GM19455 (cell line): ENCODE results near the gene CD320.
"Not testable (repeated sequence)": the region's sequence is repeated elsewhere in the genome, so short reads cannot be mapped to it uniquely, and the experiment has no call there.

Experiments
- ATAC-seq: cut with Tn5 transposase; IDR thresholded peaks from one replicate; pipeline ENCODE4 v1.9.1; 2021; ENCODE audit not compliant: unreplicated experiment

CD320 gene

DNA sequence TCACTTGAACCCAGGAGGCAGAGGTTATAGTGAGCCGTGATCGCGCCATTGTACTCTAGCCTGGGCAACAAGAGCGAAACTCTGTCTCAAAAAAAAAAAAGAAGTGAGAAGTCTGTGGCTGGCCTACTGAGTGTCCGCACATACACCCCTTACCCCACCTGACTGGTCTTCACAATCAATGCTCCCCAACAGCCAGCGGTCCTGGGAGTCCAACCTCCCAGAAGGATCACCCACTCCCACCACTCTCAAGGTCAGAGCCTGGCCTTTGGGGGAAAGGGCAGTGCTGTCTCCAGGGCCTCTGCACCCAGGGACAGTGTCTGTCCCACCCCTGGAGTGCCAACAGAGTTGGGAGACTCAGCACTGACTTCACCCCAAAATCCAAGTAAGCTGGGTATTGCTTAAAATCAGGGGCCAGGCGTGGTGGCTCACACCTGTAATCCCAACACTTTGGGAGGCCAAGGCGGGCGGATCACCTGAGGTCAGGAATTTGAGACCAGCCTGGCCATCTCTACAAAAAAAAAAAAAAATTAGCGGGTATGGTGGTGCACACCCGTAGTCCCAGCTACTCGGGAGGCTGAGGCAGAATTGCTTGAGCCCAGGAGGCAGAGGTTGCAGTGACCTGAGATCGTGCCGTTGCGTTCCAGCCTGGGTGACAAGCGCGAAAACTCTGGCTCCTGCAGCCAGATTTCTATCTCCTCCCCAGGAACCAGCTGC lies 2.3 kb upstream of the CD320 start:
- ATAC-seq = no peak

DNA sequence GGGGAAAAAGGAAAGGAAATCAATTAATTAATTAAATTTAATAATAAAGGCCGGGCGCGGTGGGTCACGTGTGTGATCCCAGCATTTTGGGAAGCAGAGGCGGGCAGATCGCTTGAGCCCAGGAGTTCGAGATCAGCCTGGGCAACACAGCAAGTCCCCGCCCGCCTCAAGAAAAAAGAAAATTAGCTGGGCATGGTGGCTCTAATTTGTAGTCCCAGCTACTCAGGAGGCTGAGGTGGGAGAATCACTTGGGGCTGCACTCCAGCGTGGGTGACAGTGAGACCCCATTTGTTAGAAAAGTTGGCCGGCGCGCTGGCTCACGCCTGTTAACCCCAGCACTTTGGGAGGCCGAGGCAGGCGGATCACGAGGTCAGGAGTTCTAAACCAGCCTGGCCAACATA lies 733 bp upstream of the CD320 start:
- no peak for ATAC-seq

DNA sequence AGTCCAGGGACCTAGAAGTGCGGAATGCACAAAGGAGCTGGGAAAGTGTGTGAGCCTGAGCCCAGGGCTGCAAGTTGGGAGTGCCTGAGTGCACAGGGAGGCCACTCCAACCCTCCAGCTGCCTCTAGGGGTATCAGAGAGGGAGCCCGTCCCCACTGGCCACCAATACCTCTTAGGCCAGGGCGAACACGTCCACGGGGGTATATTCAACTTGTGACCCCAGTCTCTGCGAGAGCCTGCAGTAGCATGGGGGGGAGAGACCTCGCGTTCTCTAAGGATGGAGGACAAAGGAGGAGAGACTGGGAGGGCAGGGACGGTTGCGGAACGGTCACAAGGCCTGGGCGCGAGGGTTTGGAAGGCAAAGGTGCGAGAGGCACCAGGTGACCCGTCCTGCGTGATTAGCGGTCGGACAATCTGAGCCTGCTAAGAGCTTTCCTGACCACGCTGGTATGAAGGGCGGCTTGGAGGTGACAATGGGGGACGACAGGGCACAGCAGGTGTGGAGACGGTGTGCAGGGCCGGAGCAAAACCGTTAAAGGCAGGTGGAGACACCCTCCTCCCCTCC lies 676 bp downstream of the CD320 start:
- peak; percentile 13 for ATAC-seq

DNA sequence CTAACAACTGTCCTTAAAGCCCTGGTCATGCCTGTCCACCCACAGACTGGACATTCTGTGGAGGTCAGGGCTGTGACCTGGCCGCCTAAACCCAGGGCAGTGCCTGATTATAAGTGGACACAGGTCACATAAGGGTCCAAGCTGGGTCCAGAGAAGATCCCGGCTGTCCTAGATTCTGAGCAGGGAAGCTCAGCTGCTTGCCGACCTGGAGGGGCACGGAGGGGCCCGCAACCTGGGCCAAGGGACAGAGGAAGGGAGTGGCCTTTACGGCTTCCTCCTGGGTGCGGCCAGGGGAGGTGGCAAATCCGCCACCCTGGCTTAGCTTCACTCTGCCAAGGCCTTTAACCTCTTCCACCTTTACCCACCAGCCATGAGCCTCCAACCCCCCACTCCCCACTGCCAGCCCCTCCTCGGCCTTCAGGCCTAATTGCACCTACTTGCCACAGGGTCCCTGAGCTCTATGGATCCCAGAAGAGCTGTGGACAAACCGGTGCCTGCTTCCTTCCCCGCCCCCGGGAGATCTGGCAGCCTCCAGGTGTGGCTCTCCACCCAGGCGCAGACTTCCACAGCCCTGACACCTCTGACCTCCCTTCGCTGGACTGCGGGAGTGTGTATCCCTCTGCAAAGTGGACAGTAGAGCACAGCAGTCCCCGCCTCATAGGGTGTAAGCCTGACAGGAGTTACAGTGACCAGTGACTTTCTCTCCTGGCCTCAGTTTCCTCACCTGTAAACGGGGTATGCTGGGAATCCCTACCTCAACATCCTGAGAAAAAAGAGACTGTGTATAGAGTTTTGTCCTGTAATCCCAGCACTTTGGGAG lies 1.7 kb downstream of the CD320 start:
- no peak for ATAC-seq

DNA sequence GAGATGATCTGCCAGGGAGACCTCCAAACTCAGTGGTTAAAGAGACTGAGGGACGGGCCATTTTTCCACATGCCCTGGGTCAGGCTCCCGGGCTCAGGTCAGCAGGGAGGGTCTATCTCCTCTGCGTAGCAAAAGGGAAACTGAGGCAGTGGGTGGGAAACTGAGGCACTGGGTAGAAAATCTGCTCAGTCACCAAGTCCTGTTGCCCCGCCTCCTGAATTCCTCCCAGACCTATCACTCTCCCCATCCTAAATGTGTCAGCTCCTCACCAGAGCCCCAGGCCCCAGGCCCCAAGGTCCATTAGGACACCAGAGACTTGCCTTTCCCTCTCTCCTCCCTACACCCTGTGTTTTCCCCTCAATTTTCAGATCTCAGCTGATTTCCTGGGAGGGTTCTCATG lies 2.4 kb downstream of the CD320 start:
- ATAC-seq = no peak

DNA sequence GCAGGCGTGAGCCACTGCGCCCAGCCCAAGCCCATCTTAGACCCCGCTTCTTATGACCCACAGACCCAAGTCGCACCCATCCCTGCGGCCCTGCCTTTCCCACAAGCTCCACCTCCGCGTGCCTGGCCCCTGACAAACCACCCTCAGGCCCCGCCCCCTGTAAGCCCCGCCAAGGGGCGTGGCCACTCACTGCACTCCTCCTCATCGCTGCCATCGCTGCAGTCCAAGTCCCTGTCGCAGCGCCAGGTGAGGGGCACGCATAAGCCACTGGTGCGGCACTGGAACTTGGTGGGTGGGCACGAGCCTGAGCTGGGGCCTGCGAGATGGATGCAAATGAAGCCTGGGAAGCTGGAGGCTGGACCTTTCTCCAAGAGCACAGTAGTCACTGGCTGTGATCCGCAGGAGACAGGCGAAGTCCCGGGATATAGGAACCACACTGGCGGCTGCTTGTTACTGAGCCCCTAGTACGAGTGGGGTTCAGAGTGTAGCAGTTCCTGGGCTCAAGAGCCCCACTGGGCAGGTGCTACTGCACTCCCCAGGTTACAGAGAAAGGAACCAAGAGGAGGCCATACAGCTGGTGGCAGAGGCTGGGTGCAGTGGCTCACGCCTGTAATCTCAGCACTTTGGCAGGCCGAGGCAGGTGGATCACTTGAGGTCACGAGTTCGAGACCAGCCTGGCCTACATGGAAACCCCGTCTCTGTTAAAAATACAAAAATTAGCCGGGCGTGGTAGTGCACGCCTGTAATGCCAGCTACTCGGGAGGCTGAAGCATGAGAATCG lies 3.1 kb downstream of the CD320 start:
- ATAC-seq = no peak

DNA sequence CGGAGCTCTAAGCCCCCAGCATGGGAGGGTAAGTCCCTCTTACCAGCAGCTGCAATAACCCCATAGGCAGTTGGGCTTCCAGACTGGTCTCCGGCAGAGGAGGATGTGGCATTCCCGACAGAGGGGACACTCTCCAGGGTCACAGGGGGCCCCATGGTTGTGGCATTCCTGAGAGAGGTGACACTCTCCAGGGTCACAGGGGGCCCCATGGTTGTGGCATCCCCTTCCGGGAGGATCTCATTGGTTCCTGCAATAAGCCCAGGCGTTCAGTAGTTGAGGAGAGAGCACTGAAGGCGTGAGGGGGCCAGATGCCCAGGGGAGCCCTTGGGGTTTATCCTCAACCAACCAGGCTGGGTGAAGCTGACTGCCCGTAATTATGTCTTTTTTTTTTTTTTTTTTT lies 5.4 kb downstream of the CD320 start:
- no peak for ATAC-seq

DNA sequence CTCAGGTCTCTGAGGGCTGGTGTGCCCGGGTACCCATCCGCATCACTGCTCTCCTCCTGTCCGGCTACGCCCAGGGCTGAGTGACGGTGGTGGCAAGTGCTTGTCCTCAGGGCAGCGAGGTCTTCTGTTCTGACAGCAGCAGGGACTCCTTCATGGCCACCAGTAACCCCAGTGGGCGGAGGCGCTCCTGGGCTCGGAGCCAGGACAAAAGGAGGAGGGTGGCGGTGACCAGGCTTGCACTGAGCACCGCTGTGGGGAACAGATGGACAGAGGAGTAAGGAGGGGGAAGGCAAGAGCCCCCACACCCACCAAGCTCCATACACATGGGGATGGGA lies 5.8 kb downstream of the CD320 start:
- no peak for ATAC-seq

DNA sequence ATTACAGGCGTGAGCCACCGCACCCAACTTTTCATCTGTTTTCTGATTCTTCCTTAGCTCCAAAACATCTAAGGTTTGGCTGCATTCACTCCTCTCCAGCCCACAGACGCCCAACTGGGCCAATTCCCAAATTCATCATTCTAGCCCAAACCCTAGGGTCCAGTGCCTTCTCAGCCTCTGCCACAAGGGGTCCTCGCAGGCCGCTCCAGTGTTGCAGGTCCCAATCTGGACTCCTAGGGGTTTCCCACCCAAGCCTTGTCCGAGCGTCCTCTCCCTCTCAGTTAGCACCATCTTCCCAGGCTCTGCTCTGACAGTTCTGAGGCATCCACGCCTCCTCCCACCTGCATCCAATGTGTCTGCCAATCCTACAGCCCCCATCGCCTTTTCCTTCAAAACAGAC lies 16.8 kb downstream of the CD320 start:
- not testable (repeated sequence) for ATAC-seq

DNA sequence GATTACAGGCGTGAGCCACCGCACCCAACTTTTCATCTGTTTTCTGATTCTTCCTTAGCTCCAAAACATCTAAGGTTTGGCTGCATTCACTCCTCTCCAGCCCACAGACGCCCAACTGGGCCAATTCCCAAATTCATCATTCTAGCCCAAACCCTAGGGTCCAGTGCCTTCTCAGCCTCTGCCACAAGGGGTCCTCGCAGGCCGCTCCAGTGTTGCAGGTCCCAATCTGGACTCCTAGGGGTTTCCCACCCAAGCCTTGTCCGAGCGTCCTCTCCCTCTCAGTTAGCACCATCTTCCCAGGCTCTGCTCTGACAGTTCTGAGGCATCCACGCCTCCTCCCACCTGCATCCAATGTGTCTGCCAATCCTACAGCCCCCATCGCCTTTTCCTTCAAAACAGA lies 31.6 kb downstream of the CD320 start:
- not testable (repeated sequence) for ATAC-seq

DNA sequence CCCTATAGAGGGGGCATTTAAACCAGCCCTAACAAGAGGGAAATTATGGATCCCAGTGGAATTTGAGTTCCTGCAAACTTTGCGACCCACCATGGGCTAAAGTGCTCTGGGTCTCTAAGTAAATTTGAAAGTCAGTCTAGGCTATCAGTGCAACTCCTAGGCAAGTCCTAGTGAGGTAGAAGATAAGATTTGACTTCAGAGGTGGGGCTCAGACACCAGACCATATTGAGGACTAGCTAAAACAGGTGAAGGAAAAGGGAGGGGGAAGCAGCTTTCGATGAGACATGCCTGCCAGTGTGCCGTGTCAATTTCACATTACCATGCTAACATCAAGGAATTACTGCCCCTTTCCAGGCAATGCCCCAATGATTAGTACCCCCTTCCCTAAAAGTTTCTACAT lies 38.4 kb downstream of the CD320 start:
- ATAC-seq = no peak

DNA sequence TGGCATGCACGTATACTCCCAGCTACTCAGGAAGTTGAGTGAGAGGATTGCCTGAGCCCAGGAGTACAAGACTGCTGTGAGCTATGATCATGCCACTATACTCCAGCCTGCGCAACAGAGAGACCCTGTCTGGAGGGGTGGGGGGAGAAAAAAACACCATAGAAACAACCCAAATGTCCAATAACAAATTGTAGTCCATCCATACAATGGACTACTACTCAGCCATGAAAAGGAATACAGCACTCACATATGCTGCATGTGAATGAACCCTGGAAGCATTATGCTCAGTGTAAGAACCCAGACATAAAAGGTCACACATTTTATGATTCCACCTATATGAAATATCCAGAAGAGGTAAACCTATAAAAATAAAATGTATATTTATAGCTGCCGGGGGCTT lies 42.3 kb downstream of the CD320 start:
- no peak for ATAC-seq

DNA sequence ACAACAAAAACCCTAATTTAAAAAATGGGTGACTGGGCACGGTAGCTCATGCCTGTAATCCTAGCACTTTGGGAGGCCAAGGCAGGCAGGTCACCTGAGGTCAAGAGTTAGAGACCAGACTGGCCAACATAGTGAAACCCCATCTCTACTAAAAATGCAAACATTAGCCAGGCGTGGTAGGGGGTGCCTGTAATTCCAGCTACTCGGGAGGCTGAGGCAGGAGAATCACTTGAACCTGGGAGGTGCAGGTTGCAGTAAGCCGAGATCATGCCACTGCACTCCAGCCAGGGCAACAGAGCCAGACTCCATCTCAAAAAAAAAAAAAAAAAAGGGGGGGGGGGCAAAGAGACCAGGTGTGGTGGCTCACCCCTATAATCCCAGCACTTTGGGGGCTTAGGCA lies 43.9 kb downstream of the CD320 start:
- ATAC-seq = not testable (repeated sequence)

DNA sequence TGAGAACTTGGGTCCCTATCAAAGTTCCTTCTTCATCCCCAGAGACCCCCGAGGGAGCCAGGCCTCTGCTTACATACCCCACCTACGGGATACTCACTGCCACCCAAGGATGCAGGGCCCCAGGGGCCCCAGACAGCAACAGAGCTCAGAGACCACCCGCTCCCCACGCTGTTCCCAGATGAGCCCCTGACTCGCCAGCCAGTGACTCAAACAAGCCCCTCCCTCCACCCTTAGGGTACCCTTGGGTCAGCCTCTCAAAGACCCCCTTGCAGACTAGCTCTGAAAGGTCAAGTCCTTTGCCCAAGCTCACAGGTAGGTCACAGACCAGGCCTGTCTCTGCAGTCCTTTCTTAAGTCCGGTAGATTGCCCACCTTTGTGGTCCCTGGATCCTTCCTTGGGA lies 45.7 kb downstream of the CD320 start:
- ATAC-seq = no peak

DNA sequence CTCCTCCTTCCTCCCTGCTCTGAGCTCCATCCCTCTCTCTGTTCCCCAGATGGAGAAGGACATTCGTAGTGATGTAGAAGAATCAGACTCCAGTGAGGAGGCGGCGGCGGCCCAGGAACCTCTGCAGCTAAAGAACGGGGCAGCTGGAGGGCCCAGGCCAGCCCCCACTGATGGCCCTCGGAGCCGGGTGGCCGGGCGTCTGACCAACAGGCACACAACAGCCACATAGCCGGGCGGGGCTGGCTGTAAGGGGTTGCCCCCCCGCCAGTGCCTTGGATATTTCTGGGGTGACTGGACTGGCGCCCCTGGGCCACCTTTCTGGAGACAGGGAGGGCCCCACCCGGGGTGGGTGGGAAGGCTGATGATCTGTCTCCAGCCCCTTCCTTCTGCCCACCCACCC lies 46.3 kb downstream of the CD320 start:
- no peak for ATAC-seq

DNA sequence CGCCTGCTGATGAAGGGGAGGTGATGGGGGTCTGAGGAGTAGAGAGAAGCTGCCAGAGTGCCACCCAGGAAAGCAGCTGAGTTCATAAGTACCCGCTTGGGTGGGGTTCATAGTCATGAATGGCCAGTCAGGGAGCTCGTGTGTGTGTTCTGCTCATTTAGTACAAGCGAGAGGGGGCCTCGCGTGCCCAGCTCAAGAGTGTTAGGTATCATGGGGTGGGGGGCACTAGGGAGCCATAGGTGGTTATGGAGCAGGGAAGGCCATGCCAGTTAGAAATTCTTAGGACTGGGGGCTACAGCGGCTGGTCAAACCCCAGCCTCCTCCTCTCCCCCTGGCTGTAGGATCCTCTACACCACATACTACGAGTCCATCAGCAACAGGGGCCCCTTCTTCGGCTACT lies 46.8 kb downstream of the CD320 start:
- no peak for ATAC-seq

DNA sequence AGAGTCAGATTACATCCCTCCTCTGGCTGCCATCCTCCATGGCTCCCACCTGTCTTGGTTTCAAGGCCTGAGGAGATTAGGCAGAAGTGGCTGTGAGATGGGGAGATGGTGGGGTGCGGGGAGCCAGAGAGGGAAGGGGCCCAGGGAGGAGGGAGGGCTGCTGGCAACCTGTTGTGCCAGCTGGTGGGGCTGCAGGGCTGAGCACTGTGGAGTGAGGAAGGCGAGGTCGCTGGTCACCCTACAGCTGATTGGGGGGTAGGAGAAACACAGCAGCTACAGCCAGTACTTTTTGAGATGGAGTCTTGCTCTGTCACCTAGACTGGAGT lies 48.3 kb downstream of the CD320 start:
- no peak for ATAC-seq

DNA sequence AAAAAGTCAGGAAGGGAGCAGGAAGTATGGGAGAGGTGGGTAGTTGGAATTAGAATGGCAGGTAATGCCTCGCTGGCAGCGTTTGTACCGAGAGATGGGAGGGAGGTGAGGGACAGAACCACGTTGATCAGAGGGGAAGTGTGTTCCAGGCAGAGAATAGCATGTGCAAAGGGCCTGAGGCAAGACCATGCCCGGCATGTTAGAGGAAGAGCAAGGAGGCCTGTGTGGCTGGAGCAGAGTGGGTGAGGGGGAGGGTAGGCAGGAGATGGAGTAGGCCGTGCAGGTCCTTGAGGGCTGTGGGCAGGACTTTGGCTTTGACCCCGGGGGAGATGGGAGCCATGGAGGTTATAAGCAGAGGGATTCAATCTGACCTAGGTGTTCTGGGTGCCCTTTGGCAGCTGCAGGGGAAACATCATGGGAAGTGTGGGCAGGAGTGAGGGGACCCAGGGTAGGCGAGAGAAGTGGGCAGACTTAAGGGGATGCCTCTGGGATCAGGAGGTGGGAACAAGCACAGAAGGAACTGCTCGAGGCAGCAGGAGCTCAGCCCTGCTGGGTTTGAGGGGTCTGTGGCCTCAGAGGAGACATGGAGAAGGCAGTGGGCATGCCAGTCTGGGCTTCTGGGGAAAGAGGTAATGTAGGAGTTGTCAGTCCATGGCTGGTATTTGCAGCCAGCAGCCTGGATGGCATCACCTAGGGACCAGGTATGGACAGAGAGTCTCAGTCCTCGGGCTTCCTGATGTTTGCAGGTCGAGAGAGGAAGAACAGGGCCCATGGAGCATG lies 48.8 kb downstream of the CD320 start:
- ATAC-seq = no peak

DNA sequence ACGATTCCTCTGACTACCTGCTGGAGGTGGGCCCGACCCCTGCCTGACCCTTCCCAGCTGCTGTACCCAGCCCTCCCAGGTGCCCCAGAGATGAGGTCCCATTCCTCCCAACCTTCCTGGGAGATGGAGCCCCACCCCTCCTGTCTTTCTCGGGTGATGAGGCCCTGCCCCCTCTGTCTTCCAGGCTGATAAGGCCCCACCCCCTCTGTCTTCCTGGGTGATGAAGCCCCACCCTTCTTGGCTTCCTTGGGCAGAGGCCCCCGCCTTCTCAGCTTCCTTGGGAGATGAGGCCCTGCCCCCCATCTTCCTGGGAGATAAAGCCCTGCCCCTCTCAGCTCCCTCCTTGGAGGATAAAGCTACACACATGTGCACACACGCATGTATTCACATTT lies 51.1 kb downstream of the CD320 start:
- ATAC-seq = no peak

DNA sequence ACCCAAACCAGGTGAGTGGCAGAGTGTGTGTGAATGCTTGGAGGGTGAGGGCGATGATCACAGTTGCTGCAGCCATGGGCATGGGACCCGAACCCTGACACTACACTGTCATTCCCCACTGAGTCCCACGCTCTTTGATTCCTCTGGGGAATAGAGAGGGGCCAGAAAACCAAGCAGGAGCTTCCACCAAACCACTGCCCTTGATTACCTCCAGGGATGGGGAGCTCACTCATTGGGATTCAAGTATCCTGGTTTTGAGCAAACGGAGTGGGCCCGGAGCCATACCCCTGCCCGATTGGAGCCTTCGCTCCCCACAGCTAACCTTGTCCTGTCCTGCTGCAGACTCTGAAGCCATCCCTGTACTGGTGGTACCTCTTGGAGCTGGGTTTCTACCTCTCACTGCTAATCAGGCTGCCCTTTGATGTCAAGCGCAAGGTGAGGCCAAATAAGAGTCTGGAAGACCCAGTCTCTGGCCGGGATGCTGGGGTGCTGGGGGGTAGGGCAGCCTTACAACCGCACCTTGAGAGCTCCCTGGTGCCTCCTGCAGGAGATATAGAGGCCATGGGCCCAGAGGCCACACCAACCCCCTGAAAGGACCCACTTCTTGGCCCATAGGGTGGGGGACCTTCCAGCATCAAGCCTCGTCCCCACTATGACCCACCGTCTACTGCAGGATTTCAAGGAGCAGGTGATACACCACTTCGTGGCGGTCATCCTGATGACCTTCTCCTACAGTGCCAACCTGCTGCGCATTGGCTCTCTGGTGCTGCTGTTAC lies 51.7 kb downstream of the CD320 start:
- no peak for ATAC-seq
